GM18520 (cell line): ENCODE data around the gene RPL10.
"Not testable (repeated sequence)": the region's sequence is repeated elsewhere in the genome, so short reads cannot be mapped to it uniquely, and the experiment has no call there.

Experiments
- ATAC-seq: cut with Tn5 transposase; IDR thresholded peaks from one replicate; pipeline ENCODE4 v1.9.1; 2021; ENCODE audit not compliant: unreplicated experiment

Gene RPL10

GRCh38 chrX:154400369-154400817 is 2.2 kb downstream of the RPL10 start:
- ATAC-seq: not testable (repeated sequence)

- no peak for ATAC-seq
Measured at GRCh38 chrX:154401045-154401799, 3.0 kb downstream of the RPL10 start.

GRCh38 chrX:154401918-154402621 is 3.9 kb downstream of the RPL10 start:
- ATAC-seq: no peak

- ATAC-seq: no peak
Measured at GRCh38 chrX:154402622-154403127, 4.5 kb downstream of the RPL10 start.

GRCh38 chrX:154403192-154403591 is 5.0 kb downstream of the RPL10 start:
- ATAC-seq: no peak

GRCh38 chrX:154403858-154404257 is 5.7 kb downstream of the RPL10 start:
- no peak for ATAC-seq

- no peak for ATAC-seq
Measured at GRCh38 chrX:154404625-154405192, 6.5 kb downstream of the RPL10 start.

GRCh38 chrX:154408659-154409221 is 10.6 kb downstream of the RPL10 start:
- no peak for ATAC-seq

- no peak for ATAC-seq
Measured at GRCh38 chrX:154409222-154409871, 11.2 kb downstream of the RPL10 start, which contains the start of gene DNASE1L1. Gene DNASE1L1 (minus strand): TSS chrX:154409254. CDS start chrX:154405568, 3,686 bp downstream.

GRCh38 chrX:154411981-154412340 is 13.8 kb downstream of the RPL10 start:
- peak; percentile 35 for ATAC-seq

- ATAC-seq: no peak
Measured at GRCh38 chrX:154412468-154412867, 14.3 kb downstream of the RPL10 start.

- ATAC-seq: no peak
Measured at GRCh38 chrX:154413142-154413541, 15.0 kb downstream of the RPL10 start.

- ATAC-seq: no peak
Measured at GRCh38 chrX:154417157-154417556, 19.0 kb downstream of the RPL10 start.

- no peak for ATAC-seq
Measured at GRCh38 chrX:154419189-154419588, 21.0 kb downstream of the RPL10 start.

- no peak for ATAC-seq
Measured at GRCh38 chrX:154419688-154420401, 21.7 kb downstream of the RPL10 start.

- ATAC-seq: no peak
Measured at GRCh38 chrX:154420402-154420756, 22.2 kb downstream of the RPL10 start.

GRCh38 chrX:154426916-154427770 is 29.0 kb downstream of the RPL10 start:
- ATAC-seq: no peak

- peak; percentile 98 for ATAC-seq
Measured at GRCh38 chrX:154428176-154429171, 30.3 kb downstream of the RPL10 start, which contains the start of gene ATP6AP1. Gene ATP6AP1 (plus strand): TSS chrX:154428677. CDS start chrX:154428693, 16 bp downstream.
